H9 (cell line): Measurements from ENCODE around the gene CDCA3. TPM values are rescaled to one million over a fixed set of nuclear protein-coding genes. Genes with fewer than 3 reads are reported as not detected.

Experiments
- DNase-seq: peaks from one replicate; pipeline ENCODE4 v3.0.0-alpha.2; 2017
- H2AFZ ChIP-seq: one replicate; pipeline ENCODE4 v1.6.1; 2013; ENCODE audit warnings: mild to moderate bottlenecking, low read length, control low read depth, moderate library complexity
- H2AK5ac ChIP-seq: 2 replicates; pipeline ENCODE4 v1.6.1; 2013; ENCODE audit warnings: low read length, control low read depth, mixed read lengths; ENCODE audit not compliant: insufficient read length
- H2BK120ac ChIP-seq: one replicate; pipeline ENCODE4 v1.6.1; 2013; ENCODE audit warnings: low read depth, mild to moderate bottlenecking, low read length, control low read depth, inconsistent platforms; ENCODE audit not compliant: poor library complexity, severe bottlenecking
- H2BK12ac ChIP-seq: 2 replicates; pipeline ENCODE4 v1.6.1; 2013; ENCODE audit warnings: low read length, control low read depth, mixed read lengths, low read depth; ENCODE audit not compliant: insufficient read length
- H2BK15ac ChIP-seq: 2 replicates; pipeline ENCODE4 v1.6.1; 2013; ENCODE audit warnings: low read depth, low read length, control low read depth
- H2BK20ac ChIP-seq: one replicate; pipeline ENCODE4 v1.6.1; 2013; ENCODE audit warnings: low read depth, mild to moderate bottlenecking, low read length, control low read depth, inconsistent platforms; ENCODE audit not compliant: poor library complexity, severe bottlenecking
- H2BK5ac ChIP-seq: 2 replicates; pipeline ENCODE4 v1.6.1; 2013; ENCODE audit warnings: low read length, control low read depth, mixed read lengths; ENCODE audit not compliant: insufficient read length
- H3K14ac ChIP-seq: 2 replicates; pipeline ENCODE4 v1.6.1; 2013; ENCODE audit warnings: low read length, control low read depth; ENCODE audit not compliant: insufficient read depth
- H3K18ac ChIP-seq: 2 replicates; pipeline ENCODE4 v1.6.1; 2013; ENCODE audit warnings: low read depth, mild to moderate bottlenecking, mixed read lengths, low read length, control low read depth; ENCODE audit not compliant: insufficient read length
- H3K23ac ChIP-seq: 2 replicates; pipeline ENCODE4 v1.6.1; 2013; ENCODE audit warnings: low read length, control low read depth, mixed read lengths, low read depth; ENCODE audit not compliant: insufficient read length
- H3K23me2 ChIP-seq: 2 replicates; pipeline ENCODE4 v1.6.1; 2013; ENCODE audit warnings: low read depth, mild to moderate bottlenecking, mixed read lengths, low read length, control low read depth; ENCODE audit not compliant: insufficient read length, poor library complexity, severe bottlenecking
- H3K27ac ChIP-seq: 2 replicates; pipeline ENCODE4 v1.5.1; 2013; ENCODE audit warnings: low read length, control low read depth, mixed read lengths, low read depth; ENCODE audit not compliant: insufficient read length
- H3K27me3 ChIP-seq: 2 replicates; pipeline ENCODE4 v1.6.1; 2013; ENCODE audit warnings: low read length, control low read depth, inconsistent platforms; ENCODE audit not compliant: insufficient read depth
- H3K4ac ChIP-seq: 2 replicates; pipeline ENCODE4 v1.6.1; 2013; ENCODE audit warnings: low read depth, mild to moderate bottlenecking, control low read depth, inconsistent platforms, low read length, moderate library complexity
- H3K4me1 ChIP-seq: 2 replicates; pipeline ENCODE4 v1.6.1; 2013; ENCODE audit warnings: low read length, control low read depth, inconsistent platforms; ENCODE audit not compliant: insufficient read depth
- H3K4me2 ChIP-seq: 2 replicates; pipeline ENCODE4 v1.6.1; 2013; ENCODE audit warnings: low read length, control low read depth, mixed read lengths; ENCODE audit not compliant: insufficient read length, insufficient read depth
- H3K56ac ChIP-seq: 2 replicates; pipeline ENCODE4 v1.6.1; 2013; ENCODE audit warnings: low read depth, mild to moderate bottlenecking, mixed read lengths, low read length, control low read depth; ENCODE audit not compliant: insufficient read length
- H3K79me1 ChIP-seq: 2 replicates; pipeline ENCODE4 v1.6.1; 2013; ENCODE audit warnings: low read depth, mild to moderate bottlenecking, moderate library complexity, low read length, control low read depth, inconsistent platforms; ENCODE audit not compliant: insufficient read depth, poor library complexity, severe bottlenecking
- H3K79me2 ChIP-seq: 2 replicates; pipeline ENCODE4 v1.6.1; 2013; ENCODE audit warnings: low read length, control low read depth, inconsistent platforms; ENCODE audit not compliant: insufficient read depth
- H3K9ac ChIP-seq: 2 replicates; pipeline ENCODE4 v1.6.1; 2013; ENCODE audit warnings: low read length, control low read depth, mixed read lengths; ENCODE audit not compliant: insufficient read length; ENCODE audit errors: extremely low read depth
- H3K9me3 ChIP-seq: one replicate; pipeline ENCODE4 v1.6.1; 2013; ENCODE audit warnings: low read depth, low read length, inconsistent platforms; ENCODE audit not compliant: control insufficient read depth
- H3T11ph ChIP-seq: one replicate; pipeline ENCODE4 v1.6.1; 2013; ENCODE audit warnings: mild to moderate bottlenecking, low read length, control low read depth, inconsistent platforms
- H4K20me1 ChIP-seq: one replicate; pipeline ENCODE4 v1.6.1; 2013; ENCODE audit not compliant: control insufficient read depth, insufficient read length, insufficient read depth
- H4K5ac ChIP-seq: 2 replicates; pipeline ENCODE4 v1.6.1; 2013; ENCODE audit warnings: low read depth, mild to moderate bottlenecking, mixed read lengths, low read length, control low read depth; ENCODE audit not compliant: insufficient read length
- H4K8ac ChIP-seq: replicated peaks from 2 replicates; pipeline ENCODE4 v1.6.1; 2013; ENCODE audit warnings: low read length, control low read depth, mixed read lengths, low read depth; ENCODE audit not compliant: insufficient read length
- H4K91ac ChIP-seq: 2 replicates; pipeline ENCODE4 v1.6.1; 2013; ENCODE audit warnings: low read depth, mild to moderate bottlenecking, moderate library complexity, mixed read lengths, low read length, control low read depth; ENCODE audit not compliant: insufficient read length
- H3K27ac Mint-ChIP-seq, 3 experiments: 2 replicates in 2 of 3; 3 replicates in 1 of 3; pipeline ENCODE4 v1.8.0; 2020 to 2021; ENCODE audit warnings: mixed read lengths in 3 of 3, mild to moderate bottlenecking in 1 of 3, moderate library complexity in 1 of 3
- H3K27me3 Mint-ChIP-seq: 2 replicates; pipeline ENCODE4 v1.8.0; 2021; ENCODE audit warnings: low read depth, mild to moderate bottlenecking, moderate library complexity, mixed read lengths
- H3K36me3 Mint-ChIP-seq, 3 experiments: 2 replicates in 2 of 3; 3 replicates in 1 of 3; pipeline ENCODE4 v1.8.0; 2020 to 2021; ENCODE audit warnings: low read depth in 3 of 3, mixed read lengths in 3 of 3; ENCODE audit not compliant: insufficient read depth in 1 of 3
- H3K4me1 Mint-ChIP-seq, 2 experiments: 2 replicates each; pipeline ENCODE4 v1.8.0; 2020; ENCODE audit warnings: mixed read lengths in 2 of 2
- H3K4me3 Mint-ChIP-seq, 2 experiments: 2 replicates in 1 of 2; 3 replicates in 1 of 2; pipeline ENCODE4 v1.8.0; 2020 to 2021; ENCODE audit warnings: mild to moderate bottlenecking in 2 of 2, mixed read lengths in 2 of 2, moderate library complexity in 1 of 2
- H3K9me3 Mint-ChIP-seq, 2 experiments: 2 replicates in 1 of 2; 3 replicates in 1 of 2; pipeline ENCODE4 v1.8.0; 2020; ENCODE audit warnings: mild to moderate bottlenecking in 2 of 2, mixed read lengths in 2 of 2, moderate library complexity in 1 of 2
- CTCF ChIP-seq: fragments of 200-600 bp; sonication (generic); conservative IDR thresholded peaks from 3 replicates; pipeline ENCODE4 v1.8.0; 2021; ENCODE audit warnings: antibody characterized with exemption, mild to moderate bottlenecking
- WGBS: extraction: QIAGEN DNeasy Blood & Tissue Kit; methylation state at CpG from one replicate; pipeline ENCODE4 v1.1.7; 2013; ENCODE audit warnings: missing lambda C conversion rate, low lambda C conversion rate, mixed read lengths; ENCODE audit not compliant: insufficient read length; ENCODE audit errors: extremely low coverage; 5-methylcytosine and 5-hydroxymethylcytosine counted together
- total RNA-seq: library from RNA; stranded (reverse); gene quantifications from 2 replicates; pipeline ENCODE4 v1.2.1, GENCODE V29; 2021

Gene CDCA3
- total RNA-seq, 1 experiment from 2014 or later = 45.1 TPM

- no peak overlapping the region for H3K27ac Mint-ChIP-seq
- Histone ChIP-seq H3K56ac (no peak overlapping the region), H3K9me3 (no peaks in the 10 kb centered on the region), H2BK120ac (no peak overlapping the region), H2BK5ac (no peak overlapping the region), H3K27ac (no peak overlapping the region), H3K4me1 (peaks cover 2% of the 10 kb centered on the region; the same call in 1 of the 2 replicates), H4K8ac (no peak overlapping the region), H2BK12ac (no peak overlapping the region), H2AFZ (no peak overlapping the region), H2AK5ac (no peak overlapping the region), H2BK20ac (no peak overlapping the region), H2BK15ac (no peak overlapping the region), H3K79me2 (no peaks in the 10 kb centered on the region; the same call in 1 of the 2 replicates), H3K18ac (no peak overlapping the region), H3K9ac (no peak overlapping the region), H3K23ac (no peak overlapping the region), H3T11ph (no peak overlapping the region), H4K91ac (no peak overlapping the region), H3K27me3 (no peaks in the 10 kb centered on the region), H3K4me2 (no peak overlapping the region), H3K23me2 (no peaks in the 10 kb centered on the region), H4K20me1 (no peaks in the 10 kb centered on the region), H3K4ac (no peak overlapping the region), H3K79me1 (no peaks in the 10 kb centered on the region), H4K5ac (no peak overlapping the region), H3K14ac (no peak overlapping the region)
- no peak for TF ChIP-seq CTCF
- H3K9me3 Mint-ChIP-seq = peaks cover 2 to 3% of the 10 kb centered on the region in 2 experiments; a peak in 3 of 5 replicates
- no peak for DNase-seq
- peaks cover 0 to 4% (median 2%) of the 10 kb centered on the region in 3 experiments; a peak in 4 of 7 replicates for H3K36me3 Mint-ChIP-seq
- H3K27me3 Mint-ChIP-seq = peaks cover 19% of the 10 kb centered on the region
- H3K4me1 Mint-ChIP-seq = peaks cover 19 to 25% of the 10 kb centered on the region in 2 experiments
- no peak overlapping the region; a peak in 1 of 5 replicates for H3K4me3 Mint-ChIP-seq
- no CpG with 5 or more reads among the region's 1 CpG for WGBS
Measured at GRCh38 chr12:6807170-6807569, 43.9 kb downstream of the CDCA3 start.
